Calu3 (cell line): ENCODE data around the gene ENPP7. TPM values are rescaled to one million over a fixed set of nuclear protein-coding genes. Genes with fewer than 3 reads are reported as not detected.
A peak's percentile ranks its signal among the peaks of the same experiment; 100 is the strongest.

Experiments used
- BruUV-seq: library from RNA; stranded (reverse); fragments of 400-500 nt; replicated peaks from 2 replicates; lab custom pipeline; 2021; lab: Mats Ljungman, UMichigan
- CTCF ChIA-PET: fragments of 300-600 bp; sonication (Branson Sonifier 250); formaldehyde crosslinking; loops from one replicate; lab custom pipeline; 2022; ENCODE audit warnings: antibody characterized with exemption; lab: Charles Lee
- DNase-seq: peaks from one replicate; pipeline ENCODE4 v3.0.0; 2022
- H3K27ac Mint-ChIP-seq: one replicate; pipeline ENCODE4 v1.8.0; 2022; ENCODE audit warnings: mixed read lengths; ENCODE audit not compliant: unreplicated experiment
- H3K27me3 Mint-ChIP-seq: one replicate; pipeline ENCODE4 v1.8.0; 2022; ENCODE audit warnings: mixed read lengths; ENCODE audit not compliant: unreplicated experiment
- H3K36me3 Mint-ChIP-seq: one replicate; pipeline ENCODE4 v1.8.0; 2022; ENCODE audit warnings: mild to moderate bottlenecking, moderate library complexity, mixed read lengths; ENCODE audit not compliant: insufficient read depth, unreplicated experiment
- H3K4me1 Mint-ChIP-seq: one replicate; pipeline ENCODE4 v1.8.0; 2022; ENCODE audit warnings: mild to moderate bottlenecking, low read depth, mixed read lengths; ENCODE audit not compliant: unreplicated experiment
- H3K4me3 Mint-ChIP-seq: one replicate; pipeline ENCODE4 v1.8.0; 2022; ENCODE audit warnings: mild to moderate bottlenecking, low read depth, moderate library complexity, mixed read lengths; ENCODE audit not compliant: unreplicated experiment
- H3K9me3 Mint-ChIP-seq: one replicate; pipeline ENCODE4 v1.8.0; 2022; ENCODE audit warnings: low read depth, mixed read lengths; ENCODE audit not compliant: unreplicated experiment
- intact Hi-C: fragments of 100-400 bp; cut with micrococcal nuclease; formaldehyde crosslinking; loops from one replicate; pipeline ENCODE4 v1.10.0; 2022; ENCODE audit not compliant: unreplicated experiment
- total RNA-seq: library from RNA; stranded (reverse); gene quantifications from 2 replicates; pipeline ENCODE4 v1.2.3, GENCODE V29; 2022
- TF ChIP-seq, protein P1 (sequence below): fragments of 200-600 bp; IDR thresholded peaks from one replicate; pipeline ENCODE4 v1.8.0; 2022; ENCODE audit warnings: antibody characterized with exemption; ENCODE audit not compliant: unreplicated experiment

ENPP7 gene
- total RNA-seq, 1 experiment from 2014 or later, result not detected

DNA sequence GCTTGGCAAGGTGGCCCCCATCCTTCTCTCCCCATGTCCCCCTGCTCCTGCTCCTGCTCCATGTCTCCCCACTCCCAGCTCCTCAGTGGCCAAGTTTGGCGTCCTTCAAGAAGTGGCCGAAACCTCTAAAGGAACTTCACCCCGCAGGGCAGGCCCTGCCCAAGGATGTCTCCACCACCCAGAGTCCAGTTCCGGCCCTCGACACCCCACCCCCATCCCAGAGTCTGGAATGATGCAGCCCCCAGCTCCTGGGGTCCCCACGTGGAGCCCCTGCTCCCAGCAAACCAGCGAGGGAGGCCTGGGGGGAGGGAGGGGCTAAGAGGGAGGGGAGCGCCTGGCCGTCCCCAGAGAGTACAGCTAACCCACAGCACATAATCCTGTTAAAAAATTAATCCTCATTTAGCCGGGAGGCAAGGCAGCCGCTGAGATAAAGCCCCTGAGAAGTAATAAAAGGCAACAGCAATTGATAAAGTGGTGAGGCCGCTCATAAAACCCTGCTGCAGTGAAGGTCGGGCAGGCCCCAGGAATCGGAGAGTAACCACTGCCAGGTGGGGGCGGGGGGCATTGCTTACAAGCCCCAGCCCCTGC, 9.9 kb upstream of the ENPP7 start:
- CTCF ChIA-PET, result no interaction called here
- TF ChIP-seq, protein P1, sequence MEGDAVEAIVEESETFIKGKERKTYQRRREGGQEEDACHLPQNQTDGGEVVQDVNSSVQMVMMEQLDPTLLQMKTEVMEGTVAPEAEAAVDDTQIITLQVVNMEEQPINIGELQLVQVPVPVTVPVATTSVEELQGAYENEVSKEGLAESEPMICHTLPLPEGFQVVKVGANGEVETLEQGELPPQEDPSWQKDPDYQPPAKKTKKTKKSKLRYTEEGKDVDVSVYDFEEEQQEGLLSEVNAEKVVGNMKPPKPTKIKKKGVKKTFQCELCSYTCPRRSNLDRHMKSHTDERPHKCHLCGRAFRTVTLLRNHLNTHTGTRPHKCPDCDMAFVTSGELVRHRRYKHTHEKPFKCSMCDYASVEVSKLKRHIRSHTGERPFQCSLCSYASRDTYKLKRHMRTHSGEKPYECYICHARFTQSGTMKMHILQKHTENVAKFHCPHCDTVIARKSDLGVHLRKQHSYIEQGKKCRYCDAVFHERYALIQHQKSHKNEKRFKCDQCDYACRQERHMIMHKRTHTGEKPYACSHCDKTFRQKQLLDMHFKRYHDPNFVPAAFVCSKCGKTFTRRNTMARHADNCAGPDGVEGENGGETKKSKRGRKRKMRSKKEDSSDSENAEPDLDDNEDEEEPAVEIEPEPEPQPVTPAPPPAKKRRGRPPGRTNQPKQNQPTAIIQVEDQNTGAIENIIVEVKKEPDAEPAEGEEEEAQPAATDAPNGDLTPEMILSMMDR, result no peak
- Mint-ChIP-seq H3K9me3 (no peaks in the 10 kb centered on the region), H3K36me3 (no peaks in the 10 kb centered on the region), H3K4me3 (no peak overlapping the region), H3K27ac (no peak overlapping the region), H3K27me3 (peaks cover 9% of the 10 kb centered on the region), H3K4me1 (no peaks in the 10 kb centered on the region)
- no TSS peak for BruUV-seq
- intact Hi-C loops, result no loop called here
- DNase-seq, result no peak

DNA sequence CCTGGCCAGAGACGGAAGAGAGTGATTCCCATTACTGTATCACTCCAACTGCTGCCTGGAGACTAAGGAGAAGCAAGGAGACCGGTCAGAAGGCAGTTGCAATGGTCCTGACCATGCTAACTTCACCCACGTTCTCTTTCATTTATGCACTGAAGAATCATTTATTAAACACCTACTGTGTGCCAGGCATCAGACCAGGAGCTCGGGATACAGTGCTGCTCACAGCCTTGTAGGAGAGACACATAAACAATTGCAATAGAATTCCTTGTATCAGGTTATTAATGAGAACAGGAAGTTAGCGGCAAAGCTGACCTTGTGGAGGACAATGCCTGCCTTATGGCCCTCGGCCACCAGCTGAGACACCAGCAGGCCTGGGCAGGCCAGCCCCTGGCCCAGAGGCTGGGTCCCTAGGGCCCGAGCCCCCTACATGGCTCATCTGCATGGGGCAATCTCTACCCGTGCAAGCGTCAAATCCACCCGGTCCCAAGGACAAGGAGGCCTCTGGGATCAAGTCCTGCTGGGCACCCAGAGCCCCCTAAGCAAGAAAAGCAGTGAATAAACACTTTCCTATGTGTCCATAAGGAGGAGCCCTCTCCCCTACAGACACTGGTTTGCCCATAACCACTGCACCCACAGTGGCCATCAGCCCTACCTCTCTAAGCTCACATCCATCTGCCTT, 8.6 kb upstream of the ENPP7 start:
- H3K27me3 Mint-ChIP-seq, result peaks cover 9% of the 10 kb centered on the region
- no peaks in the 10 kb centered on the region for H3K36me3 Mint-ChIP-seq
- intact Hi-C loops, result no loop called here
- H3K27ac Mint-ChIP-seq, result no peak overlapping the region
- peak; percentile 49 for DNase-seq
- H3K4me3 Mint-ChIP-seq, result no peak overlapping the region
- H3K4me1 Mint-ChIP-seq, result no peaks in the 10 kb centered on the region
- TF ChIP-seq, protein P1, result peak; percentile 20
- no peaks in the 10 kb centered on the region for H3K9me3 Mint-ChIP-seq
- no TSS peak for BruUV-seq
- CTCF ChIA-PET, result interaction anchor here (0.6 to 1.6 kb wide), 8 partner anchors 18 to 266 kb away, joined by 3 to 12 read pairs (median 4); no protein-coding TSS in a partner anchor

DNA sequence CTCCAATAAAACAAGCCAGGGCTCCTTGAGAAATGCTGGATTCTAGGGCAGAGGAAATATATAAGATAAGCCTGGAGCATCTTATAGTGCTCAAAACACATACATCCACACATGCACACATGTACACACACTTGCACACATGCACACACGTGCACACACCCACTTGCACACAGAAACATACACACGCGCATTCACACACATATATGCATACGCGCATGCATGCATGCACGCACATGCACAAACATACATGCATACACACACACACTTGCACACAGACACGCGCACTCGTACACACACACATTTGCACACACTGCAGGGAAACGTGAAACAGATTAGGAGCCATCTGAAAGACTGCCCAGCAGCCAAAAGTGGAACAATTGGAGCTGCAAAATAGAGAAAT, 8.0 kb upstream of the ENPP7 start:
- H3K9me3 Mint-ChIP-seq, result no peaks in the 10 kb centered on the region
- no peaks in the 10 kb centered on the region for H3K4me1 Mint-ChIP-seq
- H3K27me3 Mint-ChIP-seq, result peaks cover 9% of the 10 kb centered on the region
- no peak for DNase-seq
- TF ChIP-seq, protein P1, result no peak
- intact Hi-C loops, result no loop called here
- H3K36me3 Mint-ChIP-seq, result no peaks in the 10 kb centered on the region
- no TSS peak for BruUV-seq
- H3K27ac Mint-ChIP-seq, result no peak overlapping the region
- H3K4me3 Mint-ChIP-seq, result no peak overlapping the region
- CTCF ChIA-PET, result interaction anchor here (0.6 to 1.6 kb wide), 8 partner anchors 17 to 266 kb away, joined by 3 to 12 read pairs (median 4); no protein-coding TSS in a partner anchor

DNA sequence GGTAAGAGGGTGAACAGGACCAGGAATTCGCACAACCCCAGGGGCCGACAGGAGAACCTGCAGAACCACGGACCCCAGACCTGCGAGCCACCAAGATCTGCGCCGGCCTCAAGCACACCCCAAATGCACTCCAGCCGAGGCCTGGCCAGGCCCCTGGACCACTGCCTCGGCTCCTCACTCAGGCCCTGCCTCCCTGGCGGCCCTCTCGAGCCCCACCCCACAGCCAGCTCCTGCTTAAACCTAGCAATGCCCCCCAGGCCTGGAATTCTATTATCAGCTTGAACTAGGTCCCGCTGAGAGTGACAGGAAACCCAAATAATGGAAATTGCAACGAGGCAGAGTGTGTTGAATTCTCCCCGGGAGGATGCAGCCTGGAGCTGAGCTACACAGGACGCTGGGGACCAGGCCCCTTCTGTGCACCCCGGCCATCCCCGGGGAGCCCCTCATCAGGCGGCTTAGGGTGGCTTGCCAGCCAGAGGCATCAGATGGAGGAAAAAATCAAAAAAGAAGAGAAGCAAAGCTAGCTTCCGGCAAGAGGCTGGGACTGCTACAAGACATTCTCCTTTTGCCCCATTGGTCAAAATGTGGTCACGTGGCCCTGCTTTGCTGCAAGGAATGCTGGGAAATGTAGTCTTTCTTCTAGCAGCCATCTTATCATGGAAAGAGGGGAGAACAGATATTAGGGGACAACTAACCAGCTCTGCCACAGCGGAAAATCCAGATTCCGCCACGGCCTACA, 2.4 kb upstream of the ENPP7 start:
- CTCF ChIA-PET, result no interaction called here
- Mint-ChIP-seq H3K4me1 (peaks cover 10% of the 10 kb centered on the region), H3K4me3 (no peak overlapping the region), H3K27ac (no peak overlapping the region), H3K27me3 (no peaks in the 10 kb centered on the region), H3K9me3 (no peaks in the 10 kb centered on the region), H3K36me3 (no peaks in the 10 kb centered on the region)
- intact Hi-C loops, result no loop called here
- BruUV-seq, result no TSS peak
- DNase-seq, result peak; percentile 82
- TF ChIP-seq, protein P1, result no peak
